ENCODE data around the gene CRYBB1.

- TF ChIP-seq, protein P1, sequence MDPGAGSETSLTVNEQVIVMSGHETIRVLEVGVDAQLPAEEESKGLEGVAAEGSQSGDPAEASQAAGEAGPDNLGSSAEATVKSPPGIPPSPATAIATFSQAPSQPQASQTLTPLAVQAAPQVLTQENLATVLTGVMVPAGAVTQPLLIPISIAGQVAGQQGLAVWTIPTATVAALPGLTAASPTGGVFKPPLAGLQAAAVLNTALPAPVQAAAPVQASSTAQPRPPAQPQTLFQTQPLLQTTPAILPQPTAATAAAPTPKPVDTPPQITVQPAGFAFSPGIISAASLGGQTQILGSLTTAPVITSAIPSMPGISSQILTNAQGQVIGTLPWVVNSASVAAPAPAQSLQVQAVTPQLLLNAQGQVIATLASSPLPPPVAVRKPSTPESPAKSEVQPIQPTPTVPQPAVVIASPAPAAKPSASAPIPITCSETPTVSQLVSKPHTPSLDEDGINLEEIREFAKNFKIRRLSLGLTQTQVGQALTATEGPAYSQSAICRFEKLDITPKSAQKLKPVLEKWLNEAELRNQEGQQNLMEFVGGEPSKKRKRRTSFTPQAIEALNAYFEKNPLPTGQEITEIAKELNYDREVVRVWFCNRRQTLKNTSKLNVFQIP (CRISPR knock-in tag; IDR thresholded peaks at IDR 0.05; ENCODE audit: borderline replicate concordance, low read depth): no peak
- TF ChIP-seq PPARA (CRISPR knock-in tag; IDR thresholded peaks at IDR 0.05; ENCODE audit: borderline replicate concordance): no peak
- no peak for TF ChIP-seq PATZ1 (CRISPR knock-in tag; IDR thresholded peaks at IDR 0.05; ENCODE audit: borderline replicate concordance)
- no peak for TF ChIP-seq OSR1 (CRISPR knock-in tag; IDR thresholded peaks at IDR 0.05)
- no peak for TF ChIP-seq SNAI2 (CRISPR knock-in tag; IDR thresholded peaks at IDR 0.05)
- TF ChIP-seq ARNTL (CRISPR knock-in tag; IDR thresholded peaks at IDR 0.05; ENCODE audit: borderline replicate concordance, low read depth): no peak
- no peak for TF ChIP-seq CREB5 (CRISPR knock-in tag; IDR thresholded peaks at IDR 0.05; ENCODE audit: low read depth)
- TF ChIP-seq RARB (CRISPR knock-in tag; IDR thresholded peaks at IDR 0.05): no peak
- TF ChIP-seq ZNF8 (CRISPR knock-in tag; IDR thresholded peaks at IDR 0.05): no peak
- TF ChIP-seq, protein P2, sequence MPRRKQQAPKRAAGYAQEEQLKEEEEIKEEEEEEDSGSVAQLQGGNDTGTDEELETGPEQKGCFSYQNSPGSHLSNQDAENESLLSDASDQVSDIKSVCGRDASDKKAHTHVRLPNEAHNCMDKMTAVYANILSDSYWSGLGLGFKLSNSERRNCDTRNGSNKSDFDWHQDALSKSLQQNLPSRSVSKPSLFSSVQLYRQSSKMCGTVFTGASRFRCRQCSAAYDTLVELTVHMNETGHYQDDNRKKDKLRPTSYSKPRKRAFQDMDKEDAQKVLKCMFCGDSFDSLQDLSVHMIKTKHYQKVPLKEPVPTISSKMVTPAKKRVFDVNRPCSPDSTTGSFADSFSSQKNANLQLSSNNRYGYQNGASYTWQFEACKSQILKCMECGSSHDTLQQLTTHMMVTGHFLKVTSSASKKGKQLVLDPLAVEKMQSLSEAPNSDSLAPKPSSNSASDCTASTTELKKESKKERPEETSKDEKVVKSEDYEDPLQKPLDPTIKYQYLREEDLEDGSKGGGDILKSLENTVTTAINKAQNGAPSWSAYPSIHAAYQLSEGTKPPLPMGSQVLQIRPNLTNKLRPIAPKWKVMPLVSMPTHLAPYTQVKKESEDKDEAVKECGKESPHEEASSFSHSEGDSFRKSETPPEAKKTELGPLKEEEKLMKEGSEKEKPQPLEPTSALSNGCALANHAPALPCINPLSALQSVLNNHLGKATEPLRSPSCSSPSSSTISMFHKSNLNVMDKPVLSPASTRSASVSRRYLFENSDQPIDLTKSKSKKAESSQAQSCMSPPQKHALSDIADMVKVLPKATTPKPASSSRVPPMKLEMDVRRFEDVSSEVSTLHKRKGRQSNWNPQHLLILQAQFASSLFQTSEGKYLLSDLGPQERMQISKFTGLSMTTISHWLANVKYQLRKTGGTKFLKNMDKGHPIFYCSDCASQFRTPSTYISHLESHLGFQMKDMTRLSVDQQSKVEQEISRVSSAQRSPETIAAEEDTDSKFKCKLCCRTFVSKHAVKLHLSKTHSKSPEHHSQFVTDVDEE (CRISPR knock-in tag; IDR thresholded peaks at IDR 0.05): no peak
Observed at GRCh38 chr22:26636296-26636695, 18.5 kb upstream of the CRYBB1 start.
